ENCODE measurements around the gene BRD4.

Gene BRD4

GRCh38 chr19:15288146-15288963 lies 44.0 kb downstream of the BRD4 start:
- H3K79me2 ChIP-seq (ENCODE audit: insufficient read depth, low read length), result peaks cover 99% of the 10 kb centered on the region
- ATAC-seq (ENCODE audit: insufficient read depth, low read depth) (peak; percentile 35; the same call in 2 of the 3 replicates), DNase-seq (peak; percentile 35)
- H3K4me2 ChIP-seq (ENCODE audit: insufficient read depth, low read length), result no peak overlapping the region
- no peaks in the 10 kb centered on the region for H3K27me3 ChIP-seq (ENCODE audit: insufficient read depth, low read length, poor library complexity)
- peak overlapping the region; percentile 25; the same call in 1 of the 2 replicates for H3K27ac ChIP-seq (ENCODE audit: low read length)
- H2AFZ ChIP-seq (ENCODE audit: low read depth, low read length), result no peak overlapping the region
- no peak overlapping the region for H3K4me3 ChIP-seq (ENCODE audit: low read depth in 1 of 2, low read length in 2 of 2)
- H3K4me1 ChIP-seq (ENCODE audit: insufficient read depth, low read length), result peaks cover 49% of the 10 kb centered on the region
- peaks cover 11% of the 10 kb centered on the region; the same call in 1 of the 2 replicates for H3K36me3 ChIP-seq (ENCODE audit: insufficient read depth, low read length)
- peaks cover 94% of the 10 kb centered on the region for H4K20me1 ChIP-seq (ENCODE audit: insufficient read depth, low read length)
- TF ChIP-seq EZH2 (IDR thresholded peaks at IDR 0.05; ENCODE audit: borderline replicate concordance, low read depth, low read length, severe bottlenecking) (no peak), CTCF (IDR thresholded peaks at IDR 0.05; ENCODE audit: borderline replicate concordance, extremely low read depth, low read length, poor library complexity, severe bottlenecking) (no peak)
- no peaks in the 10 kb centered on the region for H3K9me3 ChIP-seq (ENCODE audit: insufficient read depth, low read length, severe bottlenecking)
- H3K9ac ChIP-seq (ENCODE audit: low read depth, low read length), result no peak overlapping the region

GRCh38 chr19:15287496-15287895 lies 44.8 kb downstream of the BRD4 start:
- H3K9me3 ChIP-seq (ENCODE audit: insufficient read depth, low read length, severe bottlenecking), result no peaks in the 10 kb centered on the region
- peak; percentile 22 for DNase-seq
- H3K4me2 ChIP-seq (ENCODE audit: insufficient read depth, low read length), result no peak overlapping the region
- peaks cover 99% of the 10 kb centered on the region for H3K79me2 ChIP-seq (ENCODE audit: insufficient read depth, low read length)
- H3K36me3 ChIP-seq (ENCODE audit: insufficient read depth, low read length), result peaks cover 11% of the 10 kb centered on the region; the same call in 1 of the 2 replicates
- no peak overlapping the region for H2AFZ ChIP-seq (ENCODE audit: low read depth, low read length)
- peaks cover 42% of the 10 kb centered on the region for H3K4me1 ChIP-seq (ENCODE audit: insufficient read depth, low read length)
- no peaks in the 10 kb centered on the region for H3K27me3 ChIP-seq (ENCODE audit: insufficient read depth, low read length, poor library complexity)
- TF ChIP-seq EZH2 (IDR thresholded peaks at IDR 0.05; ENCODE audit: borderline replicate concordance, low read depth, low read length, severe bottlenecking) (no peak), CTCF (IDR thresholded peaks at IDR 0.05; ENCODE audit: borderline replicate concordance, extremely low read depth, low read length, poor library complexity, severe bottlenecking) (no peak)
- H3K4me3 ChIP-seq (ENCODE audit: low read depth in 1 of 2, low read length in 2 of 2), result no peak overlapping the region
- no peak overlapping the region for H3K9ac ChIP-seq (ENCODE audit: low read depth, low read length)
- H4K20me1 ChIP-seq (ENCODE audit: insufficient read depth, low read length), result peaks cover 95% of the 10 kb centered on the region
- peak; percentile 76 for ATAC-seq (ENCODE audit: insufficient read depth, low read depth)
- H3K27ac ChIP-seq (ENCODE audit: low read length), result no peak overlapping the region

GRCh38 chr19:15286688-15287365 lies 45.5 kb downstream of the BRD4 start:
- Histone ChIP-seq H3K4me3 (ENCODE audit: low read depth in 1 of 2, low read length in 2 of 2) (no peak overlapping the region), H3K36me3 (ENCODE audit: insufficient read depth, low read length) (peaks cover 11% of the 10 kb centered on the region; the same call in 1 of the 2 replicates), H3K4me1 (ENCODE audit: insufficient read depth, low read length) (peaks cover 37% of the 10 kb centered on the region), H3K9ac (ENCODE audit: low read depth, low read length) (no peak overlapping the region), H2AFZ (ENCODE audit: low read depth, low read length) (no peak overlapping the region), H3K27me3 (ENCODE audit: insufficient read depth, low read length, poor library complexity) (no peaks in the 10 kb centered on the region), H4K20me1 (ENCODE audit: insufficient read depth, low read length) (peaks cover 97% of the 10 kb centered on the region), H3K79me2 (ENCODE audit: insufficient read depth, low read length) (peaks cover 100% of the 10 kb centered on the region), H3K4me2 (ENCODE audit: insufficient read depth, low read length) (no peak overlapping the region), H3K27ac (ENCODE audit: low read length) (no peak overlapping the region), H3K9me3 (ENCODE audit: insufficient read depth, low read length, severe bottlenecking) (no peaks in the 10 kb centered on the region)
- DNase-seq (no peak), ATAC-seq (ENCODE audit: insufficient read depth, low read depth) (no peak)
- TF ChIP-seq CTCF (IDR thresholded peaks at IDR 0.05; ENCODE audit: borderline replicate concordance, extremely low read depth, low read length, poor library complexity, severe bottlenecking), result no peak
- TF ChIP-seq EZH2 (IDR thresholded peaks at IDR 0.05; ENCODE audit: borderline replicate concordance, low read depth, low read length, severe bottlenecking), result no peak

Data from DND-41 (cell line).